A673 (cell line): ENCODE data around the gene PLA2G12A.

ENCODE experiments used
- CTCF ChIP-seq: fragments of 300-800, 200-600 bp; sonication (generic); conservative IDR thresholded peaks from 2 replicates; pipeline ENCODE4 v1.5.1; 2017; ENCODE audit warnings: low read depth, mild to moderate bottlenecking, antibody characterized with exemption, low read length, moderate library complexity, mixed read lengths
- EZH2 ChIP-seq: fragments of 200-600 bp; sonication (generic); IDR thresholded peaks from 2 replicates; pipeline ENCODE4 v1.6.1; 2017; ENCODE audit warnings: borderline replicate concordance, low read depth, mild to moderate bottlenecking, mixed read lengths, antibody characterized with exemption, low read length; ENCODE audit not compliant: poor library complexity, severe bottlenecking

- no peak for TF ChIP-seq CTCF
- TF ChIP-seq EZH2, result no peak
These were observed 8.8 kb downstream of the PLA2G12A start for GRCh38 chr4:109721033-109721432.
